GM23338 (cell line): ENCODE results near the gene MAFF. TPM values are rescaled to one million over a fixed set of nuclear protein-coding genes. Genes with fewer than 3 reads are reported as not detected.

ENCODE experiments used
- ATAC-seq: fragments of 200-7000 bp; cut with Tn5 transposase; 3 replicates; pipeline ENCODE4 v1.9.1; 2020
- DNase-seq: peaks from one replicate; pipeline ENCODE4 v3.0.0-alpha.2; 2015; ENCODE audit warnings: low spot score
- H2AFZ ChIP-seq: fragments of 200-600 bp; sonication (generic); 2 replicates; pipeline ENCODE4 v1.8.0; 2016; ENCODE audit warnings: antibody characterized with exemption, mild to moderate bottlenecking, moderate library complexity
- H3F3A ChIP-seq: fragments of 200-600 bp; sonication (generic); replicated peaks from 2 replicates; pipeline ENCODE4 v1.8.0; 2017; ENCODE audit warnings: antibody characterized with exemption, mixed run types, low read depth
- H3K27ac ChIP-seq: fragments of 200-600 bp; sonication (generic); 2 replicates; pipeline ENCODE4 v1.6.1; 2016; ENCODE audit warnings: low read depth
- H3K27me3 ChIP-seq: fragments of 200-600 bp; sonication (generic); 2 replicates; pipeline ENCODE4 v1.8.0; 2016; ENCODE audit warnings: mild to moderate bottlenecking, mixed run types, moderate library complexity; ENCODE audit not compliant: insufficient read depth
- H3K36me3 ChIP-seq: fragments of 200-600 bp; sonication (generic); 2 replicates; pipeline ENCODE4 v1.8.0; 2016; ENCODE audit warnings: mild to moderate bottlenecking; ENCODE audit not compliant: insufficient read depth
- H3K4me1 ChIP-seq: fragments of 200-600 bp; sonication (generic); 2 replicates; pipeline ENCODE4 v1.8.0; 2016; ENCODE audit warnings: mild to moderate bottlenecking, moderate library complexity; ENCODE audit not compliant: insufficient read depth
- H3K4me2 ChIP-seq: fragments of 200-600 bp; sonication (generic); 2 replicates; pipeline ENCODE4 v1.7.1; 2017; ENCODE audit warnings: mixed run types
- H3K4me3 ChIP-seq: fragments of 200-600 bp; sonication (generic); 2 replicates; pipeline ENCODE4 v1.6.1; 2016; ENCODE audit warnings: mixed run types
- H3K79me2 ChIP-seq: fragments of 200-600 bp; sonication (generic); replicated peaks from 2 replicates; pipeline ENCODE4 v1.8.0; 2017; ENCODE audit warnings: mild to moderate bottlenecking; ENCODE audit not compliant: insufficient read depth
- H3K9me2 ChIP-seq: fragments of 200-600 bp; sonication (generic); 2 replicates; pipeline ENCODE4 v1.8.0; 2017; ENCODE audit not compliant: insufficient read depth
- H4K20me1 ChIP-seq: fragments of 200-600 bp; sonication (generic); replicated peaks from 2 replicates; pipeline ENCODE4 v1.8.0; 2017; ENCODE audit warnings: mild to moderate bottlenecking; ENCODE audit not compliant: insufficient read depth
- H3K27ac Mint-ChIP-seq: 2 replicates; pipeline ENCODE4 v1.8.0; 2020; ENCODE audit warnings: inconsistent platforms, mild to moderate bottlenecking, moderate library complexity, mixed read lengths
- H3K27me3 Mint-ChIP-seq: 3 replicates; pipeline ENCODE4 v1.8.0; 2022; ENCODE audit warnings: low read depth, mild to moderate bottlenecking, moderate library complexity, mixed read lengths, inconsistent platforms; ENCODE audit not compliant: insufficient read depth, poor library complexity
- H3K36me3 Mint-ChIP-seq: 3 replicates; pipeline ENCODE4 v1.8.0; 2021; ENCODE audit warnings: low read depth, mild to moderate bottlenecking, inconsistent platforms, moderate library complexity, mixed read lengths
- H3K4me1 Mint-ChIP-seq: 3 replicates; pipeline ENCODE4 v1.8.0; 2020; ENCODE audit warnings: mild to moderate bottlenecking, inconsistent platforms, mixed read lengths
- H3K4me3 Mint-ChIP-seq: 3 replicates; pipeline ENCODE4 v1.8.0; 2021; ENCODE audit warnings: moderate library complexity, mild to moderate bottlenecking, inconsistent platforms, mixed read lengths
- H3K9me3 Mint-ChIP-seq: 3 replicates; pipeline ENCODE4 v1.8.0; 2020; ENCODE audit warnings: moderate library complexity, mild to moderate bottlenecking, inconsistent platforms, mixed read lengths
- EZH2 ChIP-seq: fragments of 200-600 bp; sonication (generic); IDR thresholded peaks from one replicate; pipeline ENCODE4 v1.8.0; 2017; ENCODE audit warnings: antibody characterized with exemption, mild to moderate bottlenecking, low read depth; ENCODE audit not compliant: unreplicated experiment
- EZH2phosphoT487 ChIP-seq: fragments of 200-600 bp; sonication (generic); IDR thresholded peaks from one replicate; pipeline ENCODE4 v1.8.1; 2018; ENCODE audit warnings: antibody characterized with exemption; ENCODE audit not compliant: unreplicated experiment
- JUNB ChIP-seq: IDR thresholded peaks from one replicate; pipeline ENCODE4 v1.6.1; 2016; ENCODE audit warnings: antibody characterized with exemption; ENCODE audit not compliant: unreplicated experiment
- ZNF114 ChIP-seq: fragments of 250-450 bp; sonication (Bioruptor Pico); IDR thresholded peaks from 2 replicates; pipeline ENCODE4 v1.5.0; 2020; ENCODE audit warnings: mild to moderate bottlenecking, moderate library complexity
- ZNF331 ChIP-seq: fragments of 250-450 bp; sonication (Bioruptor Pico); IDR thresholded peaks from 2 replicates; pipeline ENCODE4 v1.5.0; 2020; ENCODE audit warnings: low read depth, mild to moderate bottlenecking, moderate library complexity
- polyA plus RNA-seq: library from polyadenylated mRNA; unstranded; fragments of >200 nt; fragmentation: Nextera tagmentation; extraction: Ambion mirVana; gene quantifications from 2 replicates; pipeline ENCODE4 v1.2.1, GENCODE V29; 2016
- total RNA-seq: library from RNA; depleted of rRNA; stranded (reverse); fragments of >200 nt; shearing (Covaris generic); gene quantifications from 2 replicates; pipeline ENCODE4 v1.2.3, GENCODE V29; 2014
- TF ChIP-seq, protein P1 (sequence below): IDR thresholded peaks from one replicate; pipeline ENCODE4 v1.6.1; 2018; ENCODE audit warnings: antibody characterized with exemption; ENCODE audit not compliant: unreplicated experiment
- TF ChIP-seq, protein P2 (sequence below): IDR thresholded peaks from 2 replicates; pipeline ENCODE4 v1.6.1; 2016; ENCODE audit warnings: antibody characterized with exemption

The MAFF gene
- total and polyA plus RNA-seq, 2 experiments from 2014 or later: 2.2 to 8.9 TPM

- no peak overlapping the region for H3K27ac Mint-ChIP-seq
- no peaks in the 10 kb centered on the region for H3F3A ChIP-seq
- H3K36me3 ChIP-seq: no peaks in the 10 kb centered on the region
Measured at GRCh38 chr22:38192475-38192863, 9.3 kb upstream of the MAFF start.

GRCh38 chr22:38193580-38193979, 8.2 kb upstream of the MAFF start:
- no peak overlapping the region for H3K4me3 Mint-ChIP-seq
- DNase-seq (no peak), ATAC-seq (no peak)
- Histone ChIP-seq H3K4me2 (no peak overlapping the region), H3F3A (no peaks in the 10 kb centered on the region), H4K20me1 (no peaks in the 10 kb centered on the region), H3K27ac (no peak overlapping the region), H3K79me2 (no peaks in the 10 kb centered on the region), H3K4me3 (no peak overlapping the region), H2AFZ (no peak overlapping the region), H3K9me2 (no peaks in the 10 kb centered on the region), H3K27me3 (no peaks in the 10 kb centered on the region), H3K4me1 (no peaks in the 10 kb centered on the region), H3K36me3 (no peaks in the 10 kb centered on the region)
- H3K9me3 Mint-ChIP-seq: peaks cover 4% of the 10 kb centered on the region; the same call in 2 of the 3 replicates
- TF ChIP-seq JUNB: no peak
- no peak for TF ChIP-seq ZNF331 (CRISPR knock-in tag)
- TF ChIP-seq, protein P1, sequence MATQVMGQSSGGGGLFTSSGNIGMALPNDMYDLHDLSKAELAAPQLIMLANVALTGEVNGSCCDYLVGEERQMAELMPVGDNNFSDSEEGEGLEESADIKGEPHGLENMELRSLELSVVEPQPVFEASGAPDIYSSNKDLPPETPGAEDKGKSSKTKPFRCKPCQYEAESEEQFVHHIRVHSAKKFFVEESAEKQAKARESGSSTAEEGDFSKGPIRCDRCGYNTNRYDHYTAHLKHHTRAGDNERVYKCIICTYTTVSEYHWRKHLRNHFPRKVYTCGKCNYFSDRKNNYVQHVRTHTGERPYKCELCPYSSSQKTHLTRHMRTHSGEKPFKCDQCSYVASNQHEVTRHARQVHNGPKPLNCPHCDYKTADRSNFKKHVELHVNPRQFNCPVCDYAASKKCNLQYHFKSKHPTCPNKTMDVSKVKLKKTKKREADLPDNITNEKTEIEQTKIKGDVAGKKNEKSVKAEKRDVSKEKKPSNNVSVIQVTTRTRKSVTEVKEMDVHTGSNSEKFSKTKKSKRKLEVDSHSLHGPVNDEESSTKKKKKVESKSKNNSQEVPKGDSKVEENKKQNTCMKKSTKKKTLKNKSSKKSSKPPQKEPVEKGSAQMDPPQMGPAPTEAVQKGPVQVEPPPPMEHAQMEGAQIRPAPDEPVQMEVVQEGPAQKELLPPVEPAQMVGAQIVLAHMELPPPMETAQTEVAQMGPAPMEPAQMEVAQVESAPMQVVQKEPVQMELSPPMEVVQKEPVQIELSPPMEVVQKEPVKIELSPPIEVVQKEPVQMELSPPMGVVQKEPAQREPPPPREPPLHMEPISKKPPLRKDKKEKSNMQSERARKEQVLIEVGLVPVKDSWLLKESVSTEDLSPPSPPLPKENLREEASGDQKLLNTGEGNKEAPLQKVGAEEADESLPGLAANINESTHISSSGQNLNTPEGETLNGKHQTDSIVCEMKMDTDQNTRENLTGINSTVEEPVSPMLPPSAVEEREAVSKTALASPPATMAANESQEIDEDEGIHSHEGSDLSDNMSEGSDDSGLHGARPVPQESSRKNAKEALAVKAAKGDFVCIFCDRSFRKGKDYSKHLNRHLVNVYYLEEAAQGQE: no peak
- no peak for TF ChIP-seq EZH2
- TF ChIP-seq, protein P2, sequence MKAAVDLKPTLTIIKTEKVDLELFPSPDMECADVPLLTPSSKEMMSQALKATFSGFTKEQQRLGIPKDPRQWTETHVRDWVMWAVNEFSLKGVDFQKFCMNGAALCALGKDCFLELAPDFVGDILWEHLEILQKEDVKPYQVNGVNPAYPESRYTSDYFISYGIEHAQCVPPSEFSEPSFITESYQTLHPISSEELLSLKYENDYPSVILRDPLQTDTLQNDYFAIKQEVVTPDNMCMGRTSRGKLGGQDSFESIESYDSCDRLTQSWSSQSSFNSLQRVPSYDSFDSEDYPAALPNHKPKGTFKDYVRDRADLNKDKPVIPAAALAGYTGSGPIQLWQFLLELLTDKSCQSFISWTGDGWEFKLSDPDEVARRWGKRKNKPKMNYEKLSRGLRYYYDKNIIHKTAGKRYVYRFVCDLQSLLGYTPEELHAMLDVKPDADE: no peak
- no peak for TF ChIP-seq EZH2phosphoT487
- H3K27ac Mint-ChIP-seq: no peak overlapping the region
- H3K36me3 Mint-ChIP-seq: no peaks in the 10 kb centered on the region; the same call in 2 of the 3 replicates
- H3K4me1 Mint-ChIP-seq: no peaks in the 10 kb centered on the region; the same call in 2 of the 3 replicates
- peaks cover 14% of the 10 kb centered on the region for H3K27me3 Mint-ChIP-seq

More at GRCh38 chr22:38192475-38192863, 9.3 kb upstream of the MAFF start:
- Histone ChIP-seq H3K4me2 (no peak overlapping the region), H2AFZ (no peak overlapping the region), H3K79me2 (no peaks in the 10 kb centered on the region), H3K27me3 (no peaks in the 10 kb centered on the region), H3K4me1 (no peaks in the 10 kb centered on the region), H4K20me1 (no peaks in the 10 kb centered on the region), H3K4me3 (no peak overlapping the region), H3K9me2 (no peaks in the 10 kb centered on the region), H3K27ac (no peak overlapping the region)
- H3K27me3 Mint-ChIP-seq: peaks cover 17% of the 10 kb centered on the region
- H3K4me1 Mint-ChIP-seq: no peaks in the 10 kb centered on the region; the same call in 2 of the 3 replicates
- H3K4me3 Mint-ChIP-seq: no peak overlapping the region
- ATAC-seq (no peak), DNase-seq (no peak)
- TF ChIP-seq ZNF114 (CRISPR knock-in tag) (no peak), EZH2 (no peak)
- H3K36me3 Mint-ChIP-seq: no peaks in the 10 kb centered on the region; the same call in 2 of the 3 replicates
- peaks cover 4% of the 10 kb centered on the region; the same call in 2 of the 3 replicates for H3K9me3 Mint-ChIP-seq
